Loucy (cell line): ENCODE measurements around the gene EPB41L1.

Experiments used
- CTCF ChIP-seq: fragments of 200-600 bp; sonication (generic); conservative IDR thresholded peaks from 2 replicates; pipeline ENCODE4 v1.5.1; 2014; ENCODE audit warnings: mild to moderate bottlenecking, antibody characterized with exemption, low read length
- EZH2phosphoT487 ChIP-seq: fragments of 200-600 bp; IDR thresholded peaks from 2 replicates; pipeline ENCODE4 v1.6.1; 2018; ENCODE audit warnings: antibody characterized with exemption, mild to moderate bottlenecking, moderate library complexity, borderline replicate concordance

- TF ChIP-seq EZH2phosphoT487 (no peak), CTCF (no peak)
Measured at GRCh38 chr20:36159833-36160232, 5.3 kb downstream of the EPB41L1 start.
